Gastroesophageal sphincter (tissue), 3 donors: ENCODE measurements around the gene TDRD10.

ENCODE experiments used
- EP300 ChIP-seq: sonication (generic); formaldehyde crosslinking; IDR thresholded peaks from one replicate; pipeline ENCODE4 v1.6.1; 2017; ENCODE audit warnings: antibody characterized with exemption, mild to moderate bottlenecking
- POLR2A ChIP-seq, 2 donors: fragments of 450-650 bp; IDR thresholded peaks; one replicate each; pipeline ENCODE4 v1.6.1; 2017; ENCODE audit warnings: antibody characterized with exemption in 2 of 2, mild to moderate bottlenecking in 2 of 2, moderate library complexity in 1 of 2
- POLR2AphosphoS5 ChIP-seq: sonication (generic); formaldehyde crosslinking; IDR thresholded peaks from one replicate; pipeline ENCODE4 v1.6.1; 2017; ENCODE audit warnings: antibody characterized with exemption
- TF ChIP-seq, protein P1 (sequence below), 4 experiments: fragments of 200-600 bp in 2 of 4; fragments of 450-650 bp in 2 of 4; sonication (generic) in 1 of 4; IDR thresholded peaks; one replicate each; pipeline ENCODE4 v1.5.1; 2017 to 2019; ENCODE audit warnings: antibody characterized with exemption in 4 of 4, mild to moderate bottlenecking in 2 of 4, moderate library complexity in 2 of 4

- TF ChIP-seq, protein P1, sequence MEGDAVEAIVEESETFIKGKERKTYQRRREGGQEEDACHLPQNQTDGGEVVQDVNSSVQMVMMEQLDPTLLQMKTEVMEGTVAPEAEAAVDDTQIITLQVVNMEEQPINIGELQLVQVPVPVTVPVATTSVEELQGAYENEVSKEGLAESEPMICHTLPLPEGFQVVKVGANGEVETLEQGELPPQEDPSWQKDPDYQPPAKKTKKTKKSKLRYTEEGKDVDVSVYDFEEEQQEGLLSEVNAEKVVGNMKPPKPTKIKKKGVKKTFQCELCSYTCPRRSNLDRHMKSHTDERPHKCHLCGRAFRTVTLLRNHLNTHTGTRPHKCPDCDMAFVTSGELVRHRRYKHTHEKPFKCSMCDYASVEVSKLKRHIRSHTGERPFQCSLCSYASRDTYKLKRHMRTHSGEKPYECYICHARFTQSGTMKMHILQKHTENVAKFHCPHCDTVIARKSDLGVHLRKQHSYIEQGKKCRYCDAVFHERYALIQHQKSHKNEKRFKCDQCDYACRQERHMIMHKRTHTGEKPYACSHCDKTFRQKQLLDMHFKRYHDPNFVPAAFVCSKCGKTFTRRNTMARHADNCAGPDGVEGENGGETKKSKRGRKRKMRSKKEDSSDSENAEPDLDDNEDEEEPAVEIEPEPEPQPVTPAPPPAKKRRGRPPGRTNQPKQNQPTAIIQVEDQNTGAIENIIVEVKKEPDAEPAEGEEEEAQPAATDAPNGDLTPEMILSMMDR (IDR thresholded peaks at IDR 0.05), result no peak
- TF ChIP-seq POLR2A (IDR thresholded peaks at IDR 0.05), result peak in 1 of 2 donors; percentile 57
- no peak for TF ChIP-seq POLR2AphosphoS5
- TF ChIP-seq EP300, result no peak
Observed at GRCh38 chr1:154557939-154558719, 56.1 kb downstream of the TDRD10 start, which contains the start of gene UBE2Q1.
